GM19452 (cell line): ENCODE results near the gene LHX8.
"Not testable (repeated sequence)": the region's sequence is repeated elsewhere in the genome, so short reads cannot be mapped to it uniquely, and the experiment has no call there.

ENCODE experiments used
- ATAC-seq: cut with Tn5 transposase; IDR thresholded peaks from one replicate; pipeline ENCODE4 v1.9.1; 2021; ENCODE audit not compliant: unreplicated experiment

The LHX8 gene

GRCh38 chr1:75132242-75132811 is 1.9 kb upstream of the LHX8 start:
- ATAC-seq = no peak

GRCh38 chr1:75132812-75133619 is 1.2 kb upstream of the LHX8 start:
- no peak for ATAC-seq

- no peak for ATAC-seq
Measured at GRCh38 chr1:75134647-75135572, 722 bp downstream of the LHX8 start.

- ATAC-seq = no peak
Measured at GRCh38 chr1:75135573-75136194, 1.5 kb downstream of the LHX8 start.

GRCh38 chr1:75136195-75136815 is 2.1 kb downstream of the LHX8 start:
- no peak for ATAC-seq

- ATAC-seq = no peak
Measured at GRCh38 chr1:75136921-75137641, 2.9 kb downstream of the LHX8 start.

- no peak for ATAC-seq
Measured at GRCh38 chr1:75152092-75152491, 17.9 kb downstream of the LHX8 start.

GRCh38 chr1:75159154-75159553 is 25.0 kb downstream of the LHX8 start:
- ATAC-seq = no peak

- ATAC-seq = no peak
Measured at GRCh38 chr1:75165264-75165663, 31.1 kb downstream of the LHX8 start.

- ATAC-seq = no peak
Measured at GRCh38 chr1:75166821-75167220, 32.6 kb downstream of the LHX8 start.

GRCh38 chr1:75170011-75170410 is 35.8 kb downstream of the LHX8 start:
- no peak for ATAC-seq

- ATAC-seq = no peak
Measured at GRCh38 chr1:75170981-75171380, 36.8 kb downstream of the LHX8 start.

GRCh38 chr1:75171876-75172275 is 37.7 kb downstream of the LHX8 start:
- ATAC-seq = no peak

- ATAC-seq = no peak
Measured at GRCh38 chr1:75172556-75172955, 38.4 kb downstream of the LHX8 start.

GRCh38 chr1:75174031-75174760 is 40.0 kb downstream of the LHX8 start:
- no peak for ATAC-seq

GRCh38 chr1:75181214-75181955 is 47.2 kb downstream of the LHX8 start:
- not testable (repeated sequence) for ATAC-seq

GRCh38 chr1:75188892-75189291 is 54.7 kb downstream of the LHX8 start:
- no peak for ATAC-seq

- no peak for ATAC-seq
Measured at GRCh38 chr1:75198163-75198562, 64.0 kb downstream of the LHX8 start.

- no peak for ATAC-seq
Measured at GRCh38 chr1:75198761-75199160, 64.6 kb downstream of the LHX8 start.
